Astrocyte of the cerebellum (primary cell): Measurements from ENCODE around the gene CLEC5A.
"Not testable (repeated sequence)": the region's sequence is repeated elsewhere in the genome, so short reads cannot be mapped to it uniquely, and the experiment has no call there.

Experiments used
- DNase-seq: peaks from one replicate; pipeline ENCODE4 v3.0.0-alpha.2; 2011; ENCODE audit warnings: low read depth
- H3K4me3 ChIP-seq: 2 replicates; pipeline ENCODE4 v1.5.1; 2011; ENCODE audit warnings: mild to moderate bottlenecking, low read depth, low read length, moderate library complexity
- CTCF ChIP-seq: IDR thresholded peaks from 2 replicates; pipeline ENCODE4 v1.5.1; 2012; ENCODE audit warnings: low read length, low read depth, moderate library complexity, mild to moderate bottlenecking; ENCODE audit errors: missing control alignments
- in situ Hi-C: cut with HindIII; loops from 2 replicates; pipeline ENCODE4 v1.10.0; 2017; ENCODE audit warnings: low sequenced_read_pairs

The CLEC5A gene

DNA sequence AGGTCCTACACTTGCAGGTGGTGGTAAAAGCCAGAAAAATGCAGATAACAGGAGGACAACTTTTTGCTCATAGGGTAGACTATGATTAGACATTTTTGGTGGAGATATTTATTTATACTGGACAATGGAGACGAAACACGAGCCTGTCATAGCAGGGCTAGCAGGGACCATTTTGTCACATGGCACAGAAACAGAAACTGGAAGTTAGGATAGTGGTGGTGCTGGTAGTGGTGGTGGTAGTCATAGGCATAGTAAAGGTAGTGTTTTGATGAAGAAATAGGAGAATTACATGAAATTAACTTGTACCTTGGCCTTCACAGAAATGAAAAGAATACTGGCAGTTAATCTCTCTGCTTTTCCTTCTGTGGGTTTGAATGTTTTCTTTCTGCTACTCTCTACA, 40.1 kb upstream of the CLEC5A start:
- in situ Hi-C loops: no loop called here
- DNase-seq: no peak
- no peak overlapping the region for H3K4me3 ChIP-seq
- no peak for TF ChIP-seq CTCF

DNA sequence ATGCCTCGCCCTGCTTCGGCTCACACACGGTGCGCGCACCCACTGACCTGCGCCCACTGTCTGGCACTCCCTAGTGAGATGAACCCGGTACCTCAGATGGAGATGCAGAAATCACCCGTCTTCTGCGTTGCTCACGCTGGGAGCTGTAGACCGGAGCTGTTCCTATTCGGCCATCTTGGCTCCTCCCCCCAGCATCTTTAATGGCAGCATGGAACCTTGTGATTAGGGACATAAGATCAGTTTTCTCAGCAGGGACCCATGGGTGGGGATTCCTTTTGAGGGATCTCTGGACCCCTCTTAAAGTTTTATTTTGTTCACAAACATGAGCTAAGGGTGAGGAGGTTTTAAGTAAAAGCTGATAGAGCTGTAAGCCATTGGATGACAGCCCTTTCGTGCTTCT, 39.2 kb upstream of the CLEC5A start:
- DNase-seq, H3K4me3 ChIP-seq, in situ Hi-C loops: not testable (repeated sequence)

GRCh38 chr7:141979568-141979967, 32.8 kb upstream of the CLEC5A start:
- no peak for TF ChIP-seq CTCF
- H3K4me3 ChIP-seq: no peak overlapping the region
- DNase-seq: no peak
- in situ Hi-C loops: no loop called here

DNA sequence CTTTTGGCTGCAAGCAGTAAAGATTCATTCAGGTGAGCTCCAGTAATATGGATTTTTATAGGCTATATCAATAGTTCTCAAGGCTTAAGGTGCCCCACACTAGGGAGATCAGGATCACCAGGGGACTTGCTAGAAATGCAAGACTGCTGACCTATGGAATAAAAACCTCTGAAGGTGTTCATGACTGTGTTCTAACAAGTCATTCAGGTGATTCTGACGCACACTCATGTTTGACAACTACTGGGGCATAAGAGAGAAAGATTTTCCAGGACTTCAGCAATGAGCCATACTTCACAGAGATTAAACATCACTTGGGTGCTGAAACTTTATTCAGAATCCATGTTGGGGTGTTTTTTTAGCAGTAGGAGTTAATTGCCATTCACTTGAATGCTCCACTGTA, 31.6 kb upstream of the CLEC5A start:
- no peak for DNase-seq
- no peak overlapping the region for H3K4me3 ChIP-seq
- in situ Hi-C loops: no loop called here
- TF ChIP-seq CTCF: no peak

- H3K4me3 ChIP-seq: peak overlapping the region; percentile 28
- DNase-seq: no peak
- TF ChIP-seq CTCF: no peak
- in situ Hi-C loops: no loop called here
Observed at GRCh38 chr7:141976524-141977245, 29.9 kb upstream of the CLEC5A start.

GRCh38 chr7:141975806-141976523, 29.2 kb upstream of the CLEC5A start:
- in situ Hi-C loops: no loop called here
- peak; percentile 97 for TF ChIP-seq CTCF
- DNase-seq: peak; percentile 29
- peak overlapping the region; percentile 28 for H3K4me3 ChIP-seq

DNA sequence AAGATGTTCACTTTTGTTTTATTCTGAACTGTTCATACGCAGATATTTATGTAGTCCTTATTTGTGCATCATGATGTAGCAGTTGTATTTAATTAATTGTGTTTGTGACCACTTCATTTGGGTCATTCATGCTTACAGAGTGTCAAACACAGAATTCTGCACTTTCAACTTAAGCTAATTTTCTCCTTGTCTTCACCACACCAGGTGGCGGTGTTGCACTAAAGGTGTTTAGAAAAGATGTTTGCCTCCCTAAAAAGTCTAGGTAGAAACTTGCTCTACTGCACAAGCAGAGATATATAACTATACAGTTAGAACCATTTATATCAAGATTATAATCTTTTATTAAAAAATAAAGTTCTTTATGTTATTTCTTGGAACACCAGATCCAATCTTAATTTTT, 28.1 kb upstream of the CLEC5A start:
- DNase-seq: no peak
- peak; percentile 41 for TF ChIP-seq CTCF
- no peak overlapping the region for H3K4me3 ChIP-seq
- in situ Hi-C loops: no loop called here
